ENCODE results near the gene SLC26A4.
"Not testable (repeated sequence)": the region's sequence is repeated elsewhere in the genome, so short reads cannot be mapped to it uniquely, and the experiment has no call there.

Gene SLC26A4

GRCh38 chr7:107660381-107661080 lies at the start of gene SLC26A4:
Gene SLC26A4 (plus strand): TSS chr7:107660828. CDS start chr7:107661642, 814 bp downstream.
- DNase-seq, result no peak

DNA sequence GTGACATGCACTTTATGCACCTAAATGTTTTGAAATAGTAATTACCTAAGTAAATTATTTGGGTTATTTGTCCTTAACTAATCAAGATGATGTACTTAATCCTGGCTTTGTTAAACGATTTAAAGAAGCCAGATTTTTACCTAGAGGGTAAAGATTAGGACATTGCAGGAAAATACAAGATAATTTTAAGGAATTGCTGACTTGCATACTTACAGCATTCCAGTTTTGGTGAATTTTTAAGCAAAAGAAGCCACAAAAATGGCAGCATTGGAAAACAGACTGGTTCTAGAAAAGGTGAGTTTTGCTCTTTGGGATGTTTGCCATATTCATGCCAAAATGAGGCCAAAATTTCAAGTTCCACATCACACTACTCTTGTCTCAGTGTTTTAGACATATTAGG lies 47.2 kb upstream of the SLC26A4 start:
- no peak for DNase-seq

DNA sequence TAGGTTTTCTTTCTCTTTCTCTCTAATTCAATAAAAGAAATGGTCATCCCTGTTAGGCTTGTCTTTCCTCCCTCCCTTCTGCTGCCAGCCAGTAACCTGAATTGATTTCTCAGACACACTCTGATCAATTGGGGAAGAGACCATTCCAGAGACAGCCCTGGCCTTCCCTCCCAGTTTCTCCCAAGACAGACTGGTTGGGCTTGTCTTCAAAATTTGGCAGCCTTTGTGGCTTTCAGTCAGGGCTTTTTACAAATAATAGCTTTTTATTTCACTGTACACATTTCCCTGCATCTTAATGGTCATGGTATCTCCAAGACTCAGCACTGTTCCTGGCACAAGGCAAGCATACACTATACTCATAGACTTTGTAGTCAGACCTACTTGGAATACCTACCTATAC lies 46.7 kb upstream of the SLC26A4 start:
- no peak for DNase-seq

DNA sequence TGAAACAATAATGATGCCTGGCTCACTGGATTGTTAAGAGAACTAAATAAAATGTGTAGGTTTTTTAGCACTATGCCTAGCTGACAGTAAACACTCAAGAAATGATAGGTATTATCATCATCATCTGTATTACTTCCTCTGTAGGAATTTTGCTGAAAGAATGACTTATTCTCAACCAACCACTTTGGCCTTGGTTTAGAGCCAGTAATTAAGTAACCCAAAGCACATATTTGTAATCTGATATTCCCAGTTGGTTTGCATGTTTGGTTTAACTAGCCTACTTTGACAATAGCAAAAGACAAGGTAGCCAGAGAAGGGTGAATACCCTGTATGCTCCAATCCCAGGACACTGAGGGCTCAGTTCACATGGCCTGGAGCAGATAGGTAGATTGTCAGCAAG lies 46.2 kb upstream of the SLC26A4 start:
- no peak for DNase-seq

GRCh38 chr7:107615910-107616680 lies 44.5 kb upstream of the SLC26A4 start:
- no peak for DNase-seq

DNA sequence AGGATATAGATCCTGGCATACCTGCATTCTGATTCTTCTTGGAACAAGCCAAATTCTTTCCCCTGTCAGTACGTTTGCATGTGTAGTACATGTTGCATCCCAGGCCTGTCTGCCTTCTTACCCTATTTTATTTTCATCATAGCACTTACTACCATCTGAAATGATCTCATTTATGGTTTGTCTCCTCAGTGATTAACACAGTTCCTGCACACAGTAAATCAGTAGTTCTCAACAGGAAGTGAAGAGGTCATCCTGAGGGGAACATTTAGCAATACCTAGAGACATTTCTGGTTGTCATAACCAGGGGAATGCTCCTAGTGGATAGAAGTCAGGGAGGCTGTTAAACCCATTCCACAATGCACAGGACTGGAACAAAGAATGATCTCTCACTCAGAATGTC lies 38.2 kb upstream of the SLC26A4 start:
- no peak for DNase-seq

- DNase-seq, result no peak
These were observed 37.7 kb upstream of the SLC26A4 start for GRCh38 chr7:107622894-107623293.

- no peak for DNase-seq
These were observed 33.6 kb upstream of the SLC26A4 start for GRCh38 chr7:107627002-107627401.

GRCh38 chr7:107628461-107629064 lies 32.1 kb upstream of the SLC26A4 start:
- no peak for DNase-seq

- no peak for DNase-seq
These were observed 30.3 kb upstream of the SLC26A4 start for GRCh38 chr7:107630342-107630741.

GRCh38 chr7:107631588-107632491 lies 28.8 kb upstream of the SLC26A4 start:
- no peak for DNase-seq

GRCh38 chr7:107632492-107632865 lies 28.1 kb upstream of the SLC26A4 start:
- DNase-seq, result no peak

- DNase-seq, result no peak
These were observed 22.0 kb upstream of the SLC26A4 start for GRCh38 chr7:107638594-107638993.

GRCh38 chr7:107639070-107639469 lies 21.6 kb upstream of the SLC26A4 start:
- DNase-seq, result not testable (repeated sequence)

- DNase-seq, result no peak
These were observed 19.0 kb upstream of the SLC26A4 start for GRCh38 chr7:107641676-107642075.

DNA sequence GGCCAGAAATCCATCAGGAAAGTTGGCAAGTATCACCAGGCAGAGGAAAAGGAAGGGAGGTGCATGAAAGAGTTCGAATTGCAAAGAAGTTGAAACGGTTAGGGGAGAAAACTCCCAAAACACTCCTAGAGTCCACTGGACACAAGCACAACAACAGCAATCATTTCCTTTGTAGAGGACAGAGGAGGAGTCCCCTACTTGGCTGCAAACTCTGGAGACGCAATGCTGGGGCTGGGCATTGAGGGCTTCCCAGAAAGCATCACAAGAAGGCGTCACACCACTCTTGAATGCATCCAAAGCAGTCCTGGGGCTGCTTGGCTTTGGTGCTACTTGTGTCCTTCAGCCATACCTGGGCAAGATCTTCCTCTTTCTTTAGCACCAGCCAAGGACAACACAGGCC lies 18.1 kb upstream of the SLC26A4 start:
- DNase-seq, result no peak

DNA sequence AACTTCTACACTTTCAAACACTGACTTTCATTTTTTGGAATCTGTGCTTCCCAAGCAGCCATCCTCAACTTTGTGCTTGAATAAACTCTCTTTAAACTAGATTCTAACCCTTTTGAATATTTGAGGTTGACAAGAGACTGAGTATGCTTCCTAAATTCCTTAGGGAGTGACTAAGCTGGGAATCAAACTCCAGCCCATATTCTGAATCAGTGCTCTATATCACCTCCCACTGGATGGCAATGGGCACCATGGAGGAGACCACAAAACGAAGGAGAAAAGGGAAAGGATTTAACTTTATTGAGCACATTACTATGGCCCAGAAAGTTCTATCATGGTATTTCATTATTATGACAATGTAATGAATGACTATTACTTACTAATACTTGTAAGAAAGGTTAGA lies 17.2 kb upstream of the SLC26A4 start:
- DNase-seq, result no peak

GRCh38 chr7:107643938-107644308 lies 16.7 kb upstream of the SLC26A4 start:
- DNase-seq, result no peak

- no peak for DNase-seq
These were observed 16.2 kb upstream of the SLC26A4 start for GRCh38 chr7:107644309-107644974.

- DNase-seq, result no peak
These were observed 8.0 kb upstream of the SLC26A4 start for GRCh38 chr7:107652642-107653041.

GRCh38 chr7:107658467-107658866 lies 2.2 kb upstream of the SLC26A4 start:
- no peak for DNase-seq

DNA sequence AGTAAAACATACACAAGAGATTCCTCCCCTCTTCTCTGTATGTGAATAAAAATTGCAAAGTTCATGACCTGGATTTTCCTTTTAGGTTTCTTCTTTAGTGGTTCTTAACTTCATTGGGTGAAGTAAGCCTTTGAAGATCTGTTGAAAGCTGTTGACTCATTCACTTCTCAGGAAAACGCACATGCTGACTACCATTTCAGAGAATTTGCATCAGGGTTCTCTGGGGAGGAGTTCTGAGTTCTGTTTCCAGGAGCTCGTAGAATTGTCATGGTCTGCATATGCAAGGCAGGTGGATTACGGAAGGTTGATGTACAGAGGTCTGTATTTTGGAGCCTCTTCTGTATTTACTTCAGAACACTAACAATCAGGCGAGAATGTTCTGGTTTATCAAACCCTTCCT lies 962 bp upstream of the SLC26A4 start:
- DNase-seq, result no peak
